Neural progenitor cell (in vitro differentiated cells): Measurements from ENCODE around the gene OPCML. TPM values are rescaled to one million over a fixed set of nuclear protein-coding genes. Genes with fewer than 3 reads are reported as not detected.

Source experiments
- DNase-seq: peaks from one replicate; pipeline ENCODE4 v3.0.0-alpha.2; 2016; ENCODE audit warnings: low spot score
- H2AFZ ChIP-seq: fragments of 200-600 bp; sonication (generic); replicated peaks from 2 replicates; pipeline ENCODE4 v1.6.1; 2016; ENCODE audit warnings: antibody characterized with exemption
- H3F3A ChIP-seq: fragments of 200-600 bp; sonication (generic); 2 replicates; pipeline ENCODE4 v1.6.1; 2016; ENCODE audit warnings: antibody characterized with exemption, low read depth
- H3K27ac ChIP-seq: fragments of 200-600 bp; sonication (generic); 2 replicates; pipeline ENCODE4 v1.5.1; 2016; ENCODE audit warnings: mild to moderate bottlenecking
- H3K27me3 ChIP-seq: fragments of 200-600 bp; sonication (generic); 2 replicates; pipeline ENCODE4 v1.6.1; 2016; ENCODE audit warnings: mild to moderate bottlenecking, moderate library complexity
- H3K36me3 ChIP-seq: fragments of 200-600 bp; sonication (generic); 2 replicates; pipeline ENCODE4 v1.5.1; 2016
- H3K4me1 ChIP-seq: fragments of 200-600 bp; sonication (generic); 2 replicates; pipeline ENCODE4 v1.6.1; 2016; ENCODE audit warnings: mixed run types
- H3K4me2 ChIP-seq: fragments of 200-600 bp; sonication (generic); 2 replicates; pipeline ENCODE4 v1.6.1; 2016
- H3K4me3 ChIP-seq: fragments of 200-600 bp; sonication (generic); 2 replicates; pipeline ENCODE4 v1.5.1; 2016
- H3K79me2 ChIP-seq: fragments of 200-600 bp; sonication (generic); 2 replicates; pipeline ENCODE4 v1.6.1; 2016; ENCODE audit warnings: low read depth
- H3K9ac ChIP-seq: fragments of 200-600 bp; sonication (generic); 2 replicates; pipeline ENCODE4 v1.6.1; 2016
- H3K9me3 ChIP-seq: fragments of 200-600 bp; sonication (generic); 2 replicates; pipeline ENCODE4 v1.5.1; 2016; ENCODE audit warnings: low read depth
- H4K20me1 ChIP-seq: fragments of 200-600 bp; sonication (generic); 2 replicates; pipeline ENCODE4 v1.6.1; 2016; ENCODE audit warnings: low read depth
- H3K27ac Mint-ChIP-seq: 3 replicates; pipeline ENCODE4 v1.8.0; 2021; ENCODE audit warnings: mixed read lengths
- H3K27me3 Mint-ChIP-seq: 2 replicates; pipeline ENCODE4 v1.8.0; 2022; ENCODE audit warnings: low read depth, mild to moderate bottlenecking, inconsistent platforms, moderate library complexity, mixed read lengths; ENCODE audit not compliant: insufficient read depth
- H3K36me3 Mint-ChIP-seq: 3 replicates; pipeline ENCODE4 v1.8.0; 2021; ENCODE audit warnings: mixed read lengths
- H3K4me1 Mint-ChIP-seq: 3 replicates; pipeline ENCODE4 v1.8.0; 2021; ENCODE audit warnings: mixed read lengths
- H3K4me3 Mint-ChIP-seq: 3 replicates; pipeline ENCODE4 v1.8.0; 2021; ENCODE audit warnings: mild to moderate bottlenecking, moderate library complexity, mixed read lengths
- H3K9me3 Mint-ChIP-seq: 3 replicates; pipeline ENCODE4 v1.8.0; 2020; ENCODE audit warnings: mixed read lengths
- EZH2 ChIP-seq: fragments of 200-600 bp; sonication (generic); IDR thresholded peaks from 2 replicates; pipeline ENCODE4 v1.6.1; 2017; ENCODE audit warnings: antibody characterized with exemption, mild to moderate bottlenecking, moderate library complexity
- EZH2phosphoT487 ChIP-seq: fragments of 200-600 bp; sonication (generic); IDR thresholded peaks from 2 replicates; pipeline ENCODE4 v1.6.1; 2017; ENCODE audit warnings: antibody characterized with exemption
- total RNA-seq: library from RNA; depleted of rRNA; stranded (reverse); fragments of >200 nt; gene quantifications from 2 replicates; pipeline ENCODE4 v1.2.3, GENCODE V29; 2015; ENCODE audit warnings: low replicate concordance
- TF ChIP-seq, protein P1 (sequence below): fragments of 200-600 bp; sonication (generic); IDR thresholded peaks from 2 replicates; pipeline ENCODE4 v1.5.1; 2017; ENCODE audit warnings: antibody characterized with exemption, mild to moderate bottlenecking

Gene OPCML
- total RNA-seq, 1 donor from 2014 or later = 0.02 TPM

DNA sequence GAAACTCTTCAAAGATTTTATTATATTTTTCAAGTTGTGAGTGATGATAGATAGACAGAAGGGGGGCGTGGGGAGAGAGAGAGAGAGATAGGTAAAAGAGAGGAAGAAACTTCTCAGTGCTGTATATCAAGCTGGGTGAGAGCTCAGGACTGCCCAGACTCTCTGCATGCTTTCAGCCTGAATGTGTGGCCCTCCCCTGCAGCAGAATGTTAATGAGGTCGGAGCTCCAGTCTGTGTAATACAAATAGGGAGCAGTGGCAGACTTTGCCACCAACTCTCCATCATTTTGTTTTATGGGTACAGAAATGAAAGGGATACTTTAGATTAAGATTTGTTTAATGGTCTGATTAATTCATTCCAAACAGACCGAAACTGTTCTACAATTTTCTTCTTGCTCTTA, 752.8 kb downstream of the OPCML start:
- Histone ChIP-seq H3K9ac (no peak overlapping the region), H3K79me2 (no peaks in the 10 kb centered on the region), H3F3A (no peaks in the 10 kb centered on the region), H3K27me3 (no peaks in the 10 kb centered on the region), H4K20me1 (no peaks in the 10 kb centered on the region), H3K4me2 (no peak overlapping the region), H2AFZ (no peak overlapping the region), H3K9me3 (no peaks in the 10 kb centered on the region), H3K4me3 (no peak overlapping the region), H3K27ac (no peak overlapping the region), H3K4me1 (peaks cover 21% of the 10 kb centered on the region), H3K36me3 (no peaks in the 10 kb centered on the region)
- Mint-ChIP-seq H3K4me1 (peaks cover 40% of the 10 kb centered on the region), H3K4me3 (no peak overlapping the region), H3K9me3 (peaks cover 2% of the 10 kb centered on the region), H3K27me3 (peaks cover 7% of the 10 kb centered on the region), H3K27ac (no peak overlapping the region), H3K36me3 (no peaks in the 10 kb centered on the region)
- TF ChIP-seq, protein P1, sequence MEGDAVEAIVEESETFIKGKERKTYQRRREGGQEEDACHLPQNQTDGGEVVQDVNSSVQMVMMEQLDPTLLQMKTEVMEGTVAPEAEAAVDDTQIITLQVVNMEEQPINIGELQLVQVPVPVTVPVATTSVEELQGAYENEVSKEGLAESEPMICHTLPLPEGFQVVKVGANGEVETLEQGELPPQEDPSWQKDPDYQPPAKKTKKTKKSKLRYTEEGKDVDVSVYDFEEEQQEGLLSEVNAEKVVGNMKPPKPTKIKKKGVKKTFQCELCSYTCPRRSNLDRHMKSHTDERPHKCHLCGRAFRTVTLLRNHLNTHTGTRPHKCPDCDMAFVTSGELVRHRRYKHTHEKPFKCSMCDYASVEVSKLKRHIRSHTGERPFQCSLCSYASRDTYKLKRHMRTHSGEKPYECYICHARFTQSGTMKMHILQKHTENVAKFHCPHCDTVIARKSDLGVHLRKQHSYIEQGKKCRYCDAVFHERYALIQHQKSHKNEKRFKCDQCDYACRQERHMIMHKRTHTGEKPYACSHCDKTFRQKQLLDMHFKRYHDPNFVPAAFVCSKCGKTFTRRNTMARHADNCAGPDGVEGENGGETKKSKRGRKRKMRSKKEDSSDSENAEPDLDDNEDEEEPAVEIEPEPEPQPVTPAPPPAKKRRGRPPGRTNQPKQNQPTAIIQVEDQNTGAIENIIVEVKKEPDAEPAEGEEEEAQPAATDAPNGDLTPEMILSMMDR = no peak
- TF ChIP-seq EZH2 (no peak), EZH2phosphoT487 (no peak)
- peak; percentile 54 for DNase-seq

GRCh38 chr11:132777067-132777975, 755.0 kb downstream of the OPCML start:
- Histone ChIP-seq H3K4me2 (peak overlapping the region; percentile 10), H2AFZ (peak overlapping the region; percentile 29), H3K9ac (no peak overlapping the region), H4K20me1 (no peaks in the 10 kb centered on the region), H3F3A (peaks cover 10% of the 10 kb centered on the region), H3K9me3 (no peaks in the 10 kb centered on the region), H3K36me3 (no peaks in the 10 kb centered on the region), H3K79me2 (no peaks in the 10 kb centered on the region), H3K4me1 (peaks cover 37% of the 10 kb centered on the region), H3K27me3 (no peaks in the 10 kb centered on the region), H3K4me3 (no peak overlapping the region), H3K27ac (no peak overlapping the region)
- H3K27ac Mint-ChIP-seq = no peak overlapping the region
- H3K9me3 Mint-ChIP-seq = peaks cover 2% of the 10 kb centered on the region
- no peaks in the 10 kb centered on the region for H3K36me3 Mint-ChIP-seq
- peaks cover 11% of the 10 kb centered on the region for H3K27me3 Mint-ChIP-seq
- no peak for DNase-seq
- H3K4me3 Mint-ChIP-seq = no peak overlapping the region
- H3K4me1 Mint-ChIP-seq = peaks cover 56% of the 10 kb centered on the region
- TF ChIP-seq EZH2phosphoT487 = no peak
- TF ChIP-seq, protein P1 = no peak

GRCh38 chr11:132773751-132774150, 758.5 kb downstream of the OPCML start:
- Mint-ChIP-seq H3K27me3 (peaks cover 11% of the 10 kb centered on the region), H3K4me1 (peaks cover 73% of the 10 kb centered on the region), H3K4me3 (no peak overlapping the region), H3K9me3 (peaks cover 2% of the 10 kb centered on the region), H3K27ac (no peak overlapping the region), H3K36me3 (no peaks in the 10 kb centered on the region)
- no peak for DNase-seq
- TF ChIP-seq EZH2 = no peak
- H4K20me1 ChIP-seq = no peaks in the 10 kb centered on the region
- no peak overlapping the region for H2AFZ ChIP-seq
- peaks cover 54% of the 10 kb centered on the region for H3K4me1 ChIP-seq
- no peaks in the 10 kb centered on the region for H3K79me2 ChIP-seq
- no peak overlapping the region for H3K9ac ChIP-seq
- H3K9me3 ChIP-seq = no peaks in the 10 kb centered on the region
- H3K4me3 ChIP-seq = no peak overlapping the region
- no peak overlapping the region for H3K27ac ChIP-seq
- H3K4me2 ChIP-seq = peak overlapping the region; percentile 68
- H3K27me3 ChIP-seq = no peaks in the 10 kb centered on the region
- H3F3A ChIP-seq = peaks cover 19% of the 10 kb centered on the region
- no peaks in the 10 kb centered on the region for H3K36me3 ChIP-seq
